Choroid plexus epithelial cell (primary cell): ENCODE measurements around the gene SLC40A1.
A peak's percentile ranks its signal among the peaks of the same experiment; 100 is the strongest.

Experiments
- DNase-seq: peaks from one replicate; pipeline ENCODE4 v3.0.0-alpha.2; 2010; ENCODE audit warnings: low read depth
- H3K4me3 ChIP-seq: 2 replicates; pipeline ENCODE4 v1.5.1; 2011; ENCODE audit warnings: low read depth, mild to moderate bottlenecking, control low read depth, low read length, moderate library complexity
- TF ChIP-seq, protein P1 (sequence below): conservative IDR thresholded peaks from 2 replicates; pipeline ENCODE4 v1.5.1; 2011; ENCODE audit warnings: low read depth, mild to moderate bottlenecking, control low read depth, inconsistent platforms, low read length, moderate library complexity

SLC40A1 gene

DNA sequence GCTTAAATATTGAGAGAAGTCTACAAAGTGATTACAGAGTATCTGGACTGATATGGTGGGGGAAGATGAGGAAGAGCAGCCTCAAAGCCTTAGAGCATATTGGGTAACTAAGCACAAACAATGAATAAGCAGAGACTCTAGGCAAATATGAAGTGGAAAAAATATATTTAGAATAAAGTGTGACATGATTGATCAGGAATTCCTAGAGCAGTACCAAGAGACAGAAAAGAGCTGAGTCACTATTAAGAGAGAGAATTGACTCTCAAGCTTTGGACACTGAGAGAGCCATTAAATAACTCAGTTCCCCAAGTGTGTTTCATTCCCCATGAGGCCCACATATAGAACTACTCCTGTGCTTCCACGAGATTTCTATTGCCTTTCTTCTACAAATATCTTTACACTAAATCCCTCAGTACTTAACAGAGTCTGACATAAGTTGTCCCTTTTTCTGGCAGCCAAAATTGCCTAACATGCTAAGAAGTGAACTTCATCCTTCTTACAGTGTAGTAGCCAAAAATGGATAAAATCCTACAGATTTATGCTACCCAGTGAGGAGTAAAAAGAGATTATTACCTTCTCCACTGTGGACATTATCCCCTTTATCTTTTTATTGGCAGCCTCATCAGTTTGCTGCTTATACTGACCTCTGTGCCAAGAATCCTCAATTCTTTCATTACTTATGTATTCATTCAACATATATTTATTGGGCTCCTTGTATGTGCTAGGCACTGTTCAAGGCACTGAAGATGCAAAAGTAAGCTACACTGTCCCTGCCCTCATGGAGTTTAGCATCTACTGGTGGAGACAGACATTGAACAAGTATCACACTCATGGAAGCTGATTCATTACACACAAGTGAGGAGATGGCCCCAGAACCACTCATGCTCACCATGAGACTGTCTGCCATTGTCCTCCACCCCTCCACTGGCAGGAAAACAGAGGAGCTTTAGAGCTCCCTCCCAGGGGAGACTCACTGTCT is 45.4 kb downstream of the SLC40A1 start:
- no peak overlapping the region for H3K4me3 ChIP-seq
- TF ChIP-seq, protein P1, sequence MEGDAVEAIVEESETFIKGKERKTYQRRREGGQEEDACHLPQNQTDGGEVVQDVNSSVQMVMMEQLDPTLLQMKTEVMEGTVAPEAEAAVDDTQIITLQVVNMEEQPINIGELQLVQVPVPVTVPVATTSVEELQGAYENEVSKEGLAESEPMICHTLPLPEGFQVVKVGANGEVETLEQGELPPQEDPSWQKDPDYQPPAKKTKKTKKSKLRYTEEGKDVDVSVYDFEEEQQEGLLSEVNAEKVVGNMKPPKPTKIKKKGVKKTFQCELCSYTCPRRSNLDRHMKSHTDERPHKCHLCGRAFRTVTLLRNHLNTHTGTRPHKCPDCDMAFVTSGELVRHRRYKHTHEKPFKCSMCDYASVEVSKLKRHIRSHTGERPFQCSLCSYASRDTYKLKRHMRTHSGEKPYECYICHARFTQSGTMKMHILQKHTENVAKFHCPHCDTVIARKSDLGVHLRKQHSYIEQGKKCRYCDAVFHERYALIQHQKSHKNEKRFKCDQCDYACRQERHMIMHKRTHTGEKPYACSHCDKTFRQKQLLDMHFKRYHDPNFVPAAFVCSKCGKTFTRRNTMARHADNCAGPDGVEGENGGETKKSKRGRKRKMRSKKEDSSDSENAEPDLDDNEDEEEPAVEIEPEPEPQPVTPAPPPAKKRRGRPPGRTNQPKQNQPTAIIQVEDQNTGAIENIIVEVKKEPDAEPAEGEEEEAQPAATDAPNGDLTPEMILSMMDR, result no peak
- peak; percentile 64 for DNase-seq

DNA sequence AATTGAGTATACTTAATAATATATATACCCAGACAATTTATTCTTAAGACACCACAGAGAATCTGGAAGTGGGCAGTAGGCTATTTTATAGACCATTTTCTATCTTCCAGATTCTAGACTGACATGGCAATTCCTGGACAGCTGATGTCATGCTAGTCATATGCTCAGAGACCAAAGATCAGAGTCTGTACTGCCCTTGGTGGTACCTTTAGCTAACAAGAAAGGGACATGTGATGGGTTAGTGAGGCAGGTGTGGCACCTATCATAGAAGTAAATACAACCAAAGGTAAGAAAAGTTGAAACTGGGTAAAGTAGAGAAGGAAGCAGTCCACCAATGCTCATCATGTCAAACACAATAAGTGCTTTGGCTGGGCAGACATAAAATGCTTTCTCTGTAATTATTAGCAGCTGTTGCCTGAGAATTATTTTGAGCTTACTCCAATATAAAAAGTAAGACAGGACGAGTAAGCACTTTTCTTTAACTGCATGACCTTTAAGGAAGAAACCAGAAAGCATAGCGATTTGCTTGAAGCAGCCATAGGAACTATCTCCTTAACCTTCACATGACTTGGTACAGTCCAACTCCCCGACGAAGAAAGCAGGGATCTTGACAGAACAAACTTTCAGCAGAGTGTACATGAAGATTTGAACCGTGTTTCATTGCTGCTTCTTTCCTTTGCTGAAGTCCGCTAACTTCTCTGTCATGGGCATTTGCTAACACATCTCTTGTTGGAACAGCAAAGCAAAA is 47.1 kb downstream of the SLC40A1 start:
- TF ChIP-seq, protein P1, result no peak
- no peak overlapping the region for H3K4me3 ChIP-seq
- DNase-seq, result no peak

DNA sequence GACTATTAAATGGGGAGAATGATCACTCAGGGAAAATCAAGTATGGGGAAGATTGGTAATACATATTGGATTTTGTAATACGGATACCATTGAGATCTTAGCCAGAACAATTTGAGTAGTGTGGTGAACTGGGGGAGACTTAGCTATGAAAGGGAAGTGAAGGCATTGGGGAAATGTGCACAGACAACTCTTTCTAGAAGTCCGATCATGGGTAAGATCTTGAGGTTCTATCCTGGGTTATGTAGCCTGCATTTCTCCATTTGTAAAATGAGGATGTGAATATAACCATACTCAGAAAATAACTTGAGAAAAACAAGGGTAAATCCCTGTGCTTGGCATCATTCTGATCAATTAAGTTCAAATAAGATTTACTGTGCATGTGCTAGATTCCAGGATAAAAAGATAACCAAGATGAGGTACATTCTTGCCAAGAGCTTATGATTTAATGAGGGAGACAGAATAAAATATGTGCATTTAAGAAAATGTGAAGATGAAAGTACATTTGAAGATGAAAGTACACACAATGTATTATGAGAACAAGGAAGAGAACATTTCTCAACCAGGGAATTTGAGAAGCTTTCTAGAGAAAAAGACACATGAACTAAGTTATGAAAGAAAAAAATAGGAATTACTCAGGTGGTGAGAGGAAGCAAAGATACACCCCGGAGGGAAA is 49.5 kb downstream of the SLC40A1 start:
- no peak for DNase-seq
- no peak overlapping the region for H3K4me3 ChIP-seq
- TF ChIP-seq, protein P1, result no peak

DNA sequence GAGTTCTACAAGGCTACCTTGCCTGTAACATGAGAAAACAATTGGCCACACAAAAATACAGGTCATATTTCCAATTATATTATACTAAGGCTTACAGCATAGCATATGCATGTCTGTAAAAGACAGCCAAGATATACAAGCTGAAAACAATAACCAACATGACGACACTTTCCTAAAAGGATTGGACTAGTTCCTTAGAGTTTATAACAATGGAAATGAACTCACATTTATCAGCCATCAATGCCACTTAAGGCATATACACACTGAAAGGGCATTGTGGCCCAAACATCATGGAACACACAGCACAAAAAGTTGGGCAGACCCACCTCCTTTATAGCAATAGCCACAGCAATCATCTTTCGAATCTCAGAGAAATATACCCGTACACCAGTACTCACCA is 52.0 kb downstream of the SLC40A1 start:
- H3K4me3 ChIP-seq, result no peak overlapping the region
- DNase-seq, result no peak
- TF ChIP-seq, protein P1, result no peak

DNA sequence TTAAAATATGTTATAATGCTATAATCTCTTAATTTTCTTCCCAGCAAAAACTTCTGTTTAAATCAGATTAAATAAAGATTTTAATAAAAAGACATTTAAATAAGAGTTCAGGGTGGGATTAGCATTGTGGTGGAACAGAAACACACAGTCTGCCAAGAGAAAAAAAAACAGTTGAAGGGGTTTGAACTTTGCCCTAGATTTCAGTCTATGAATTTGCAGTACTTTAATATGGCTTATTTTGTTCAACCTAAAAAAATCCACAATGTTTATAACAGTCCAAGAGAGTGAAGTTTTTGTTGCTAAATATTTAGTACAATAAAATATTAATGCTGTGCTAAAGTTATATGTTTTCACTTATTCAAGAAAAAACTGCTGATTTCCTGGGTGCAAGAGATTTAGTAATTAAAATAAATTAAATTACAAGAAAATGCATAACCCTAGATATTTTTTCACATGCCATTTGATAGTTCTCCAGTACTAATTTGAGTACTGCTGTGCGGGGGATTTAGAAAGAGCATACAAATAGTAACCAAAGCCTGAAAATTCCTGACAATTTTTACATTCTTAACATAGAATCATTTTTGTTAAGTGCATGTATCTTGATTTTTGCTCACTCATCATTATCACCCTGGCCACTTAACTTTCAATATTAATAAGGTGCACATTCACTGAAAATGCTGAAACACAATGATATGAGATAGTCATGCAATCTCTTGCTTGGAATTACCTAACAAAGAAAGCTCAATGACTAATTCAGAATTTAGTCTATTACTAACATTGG is 52.6 kb downstream of the SLC40A1 start:
- DNase-seq, result no peak
- TF ChIP-seq, protein P1, result no peak
- no peak overlapping the region for H3K4me3 ChIP-seq

DNA sequence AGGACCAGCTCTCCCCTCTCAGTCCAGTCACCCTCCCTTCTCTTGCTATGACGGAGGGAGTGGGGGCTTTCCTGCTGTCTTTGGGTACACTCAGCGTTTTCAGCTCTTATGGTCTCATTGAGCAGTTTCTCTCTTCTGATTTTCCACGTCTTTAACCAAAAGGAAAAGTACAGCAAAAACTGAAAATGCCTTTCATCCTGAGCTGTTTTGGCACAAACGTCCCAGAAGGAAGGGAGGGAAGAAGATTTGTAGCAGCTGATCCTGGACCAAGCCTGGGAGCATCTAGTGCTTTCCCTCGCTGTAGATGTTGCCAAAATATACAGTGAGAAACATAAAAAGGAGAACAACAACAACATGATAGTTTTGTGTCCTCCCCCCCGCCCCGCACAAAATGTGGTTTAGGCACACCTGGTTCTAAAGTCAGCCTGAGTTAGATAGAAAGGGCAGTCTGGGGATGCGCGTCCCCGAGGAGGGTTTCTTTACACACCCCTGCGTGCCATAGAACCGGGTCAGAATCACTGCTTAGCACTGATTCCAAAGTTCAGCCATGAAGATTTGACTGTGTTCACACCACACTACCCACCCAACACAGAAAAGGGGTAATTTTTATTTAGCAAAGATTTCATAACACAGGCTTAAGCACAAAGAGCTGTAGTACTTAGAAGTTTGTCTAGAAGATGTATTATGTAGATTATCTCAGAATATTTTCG is 53.4 kb downstream of the SLC40A1 start:
- DNase-seq, result no peak
- no peak overlapping the region for H3K4me3 ChIP-seq
- TF ChIP-seq, protein P1, result no peak
